ENCODE measurements around the gene ACAP2. TPM values are rescaled to one million over a fixed set of nuclear protein-coding genes. Genes with fewer than 3 reads are reported as not detected.
"Not testable (repeated sequence)": the region's sequence is repeated elsewhere in the genome, so short reads cannot be mapped to it uniquely, and the experiment has no call there.

The ACAP2 gene
- total RNA-seq, 1 experiment from 2014 or later: 57.9 TPM

DNA sequence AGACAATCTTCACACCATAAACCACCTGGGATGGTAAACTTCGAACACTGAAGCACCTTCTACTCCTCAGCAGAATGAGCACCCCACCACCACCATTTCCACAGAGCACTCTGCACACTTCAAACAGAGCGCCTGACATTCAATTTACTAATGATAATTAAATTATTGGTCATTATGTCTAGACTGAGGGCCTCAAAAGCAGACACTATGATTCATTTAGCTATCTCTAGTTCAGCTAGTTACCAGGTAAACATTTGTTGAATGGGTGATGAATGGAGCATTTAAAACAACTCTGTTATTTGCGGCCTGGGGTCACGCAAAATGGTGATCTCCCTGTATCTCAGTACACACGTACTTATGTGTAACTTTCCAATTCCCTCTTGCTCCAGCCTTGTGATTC is 40.9 kb downstream of the ACAP2 start:
- POLR2A ChIA-PET: no interaction called here
- CTCF ChIA-PET: no interaction called here
- ATAC-seq (no peak), DNase-seq (ENCODE audit: low read depth, low spot score) (no peak)
- peaks cover 3% of the 10 kb centered on the region; the same call in 1 of the 2 replicates for H3K4me1 ChIP-seq (ENCODE audit: control insufficient read depth, insufficient read depth, low read length)
- no peaks in the 10 kb centered on the region for H3K27me3 ChIP-seq (ENCODE audit: control insufficient read depth, insufficient read depth, low read length)
- H3K27ac ChIP-seq (ENCODE audit: low read length): no peak overlapping the region
- no TSS peak for BruUV-seq (replicated peaks)
- intact Hi-C loops (cut with micrococcal nuclease; ENCODE audit: unreplicated experiment): no loop called here
- no peak overlapping the region for H3K4me3 ChIP-seq (ENCODE audit: low read depth in 2 of 2, low read length in 2 of 2)
- no peaks in the 10 kb centered on the region for H3K9me3 ChIP-seq (ENCODE audit: control insufficient read depth, insufficient read depth, low read depth, low read length)
- no peaks in the 10 kb centered on the region for H3K36me3 ChIP-seq (ENCODE audit: control insufficient read depth, insufficient read depth, low read length)
- TF ChIP-seq, protein P1, sequence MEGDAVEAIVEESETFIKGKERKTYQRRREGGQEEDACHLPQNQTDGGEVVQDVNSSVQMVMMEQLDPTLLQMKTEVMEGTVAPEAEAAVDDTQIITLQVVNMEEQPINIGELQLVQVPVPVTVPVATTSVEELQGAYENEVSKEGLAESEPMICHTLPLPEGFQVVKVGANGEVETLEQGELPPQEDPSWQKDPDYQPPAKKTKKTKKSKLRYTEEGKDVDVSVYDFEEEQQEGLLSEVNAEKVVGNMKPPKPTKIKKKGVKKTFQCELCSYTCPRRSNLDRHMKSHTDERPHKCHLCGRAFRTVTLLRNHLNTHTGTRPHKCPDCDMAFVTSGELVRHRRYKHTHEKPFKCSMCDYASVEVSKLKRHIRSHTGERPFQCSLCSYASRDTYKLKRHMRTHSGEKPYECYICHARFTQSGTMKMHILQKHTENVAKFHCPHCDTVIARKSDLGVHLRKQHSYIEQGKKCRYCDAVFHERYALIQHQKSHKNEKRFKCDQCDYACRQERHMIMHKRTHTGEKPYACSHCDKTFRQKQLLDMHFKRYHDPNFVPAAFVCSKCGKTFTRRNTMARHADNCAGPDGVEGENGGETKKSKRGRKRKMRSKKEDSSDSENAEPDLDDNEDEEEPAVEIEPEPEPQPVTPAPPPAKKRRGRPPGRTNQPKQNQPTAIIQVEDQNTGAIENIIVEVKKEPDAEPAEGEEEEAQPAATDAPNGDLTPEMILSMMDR (IDR thresholded peaks at IDR 0.05): no peak
- TF ChIP-seq REST (IDR thresholded peaks at IDR 0.05; ENCODE audit: insufficient read depth in 1 of 2, low read depth in 2 of 2, low read length in 1 of 2) (no peak), SIN3A (IDR thresholded peaks at IDR 0.05; ENCODE audit: borderline replicate concordance, insufficient read depth, low read depth, low read length) (no peak), TCF7L2 (IDR thresholded peaks at IDR 0.05; ENCODE audit: low read depth, low read length) (no peak), POLR2AphosphoS5 (IDR thresholded peaks at IDR 0.05; ENCODE audit: low read depth, low read length) (no peak)
- in situ Hi-C loops (cut with HindIII; ENCODE audit: low pct_unique_long_range_greater_than_20kb, low sequenced_read_pairs): no loop called here

GRCh38 chr3:195398460-195398859 is 44.4 kb downstream of the ACAP2 start:
- in situ Hi-C loops (cut with HindIII; ENCODE audit: low pct_unique_long_range_greater_than_20kb, low sequenced_read_pairs); BruUV-seq (replicated peaks); H3K27me3 ChIP-seq (ENCODE audit: control insufficient read depth, insufficient read depth, low read length); H3K4me3 ChIP-seq (ENCODE audit: low read depth in 2 of 2, low read length in 2 of 2); H3K9me3 ChIP-seq (ENCODE audit: control insufficient read depth, insufficient read depth, low read depth, low read length); intact Hi-C loops (cut with micrococcal nuclease; ENCODE audit: unreplicated experiment); H3K27ac ChIP-seq (ENCODE audit: low read length); POLR2A ChIA-PET; H3K36me3 ChIP-seq (ENCODE audit: control insufficient read depth, insufficient read depth, low read length); DNase-seq (ENCODE audit: low read depth, low spot score); H3K4me1 ChIP-seq (ENCODE audit: control insufficient read depth, insufficient read depth, low read length); ATAC-seq; CTCF ChIA-PET: not testable (repeated sequence)

- Histone ChIP-seq H3K27ac (ENCODE audit: low read length) (no peak overlapping the region), H3K36me3 (ENCODE audit: control insufficient read depth, insufficient read depth, low read length) (no peaks in the 10 kb centered on the region), H3K9me3 (ENCODE audit: control insufficient read depth, insufficient read depth, low read depth, low read length) (no peaks in the 10 kb centered on the region), H3K27me3 (ENCODE audit: control insufficient read depth, insufficient read depth, low read length) (no peaks in the 10 kb centered on the region), H3K4me1 (ENCODE audit: control insufficient read depth, insufficient read depth, low read length) (peaks cover 1% of the 10 kb centered on the region; the same call in 1 of the 2 replicates), H3K4me3 (ENCODE audit: low read depth in 2 of 2, low read length in 2 of 2) (no peak overlapping the region)
- no TSS peak for BruUV-seq (replicated peaks)
- intact Hi-C loops (cut with micrococcal nuclease; ENCODE audit: unreplicated experiment): no loop called here
- DNase-seq (ENCODE audit: low read depth, low spot score): no peak
- no peak for TF ChIP-seq POLR2AphosphoS5 (IDR thresholded peaks at IDR 0.05; ENCODE audit: low read depth, low read length)
- TF ChIP-seq SIN3A (IDR thresholded peaks at IDR 0.05; ENCODE audit: borderline replicate concordance, insufficient read depth, low read depth, low read length): no peak
- TF ChIP-seq, protein P1 (IDR thresholded peaks at IDR 0.05): no peak
- TF ChIP-seq TCF7L2 (IDR thresholded peaks at IDR 0.05; ENCODE audit: low read depth, low read length): no peak
- TF ChIP-seq REST (IDR thresholded peaks at IDR 0.05; ENCODE audit: insufficient read depth in 1 of 2, low read depth in 2 of 2, low read length in 1 of 2): no peak
- POLR2A ChIA-PET: no interaction called here
- ATAC-seq: no peak
- in situ Hi-C loops (cut with HindIII; ENCODE audit: low pct_unique_long_range_greater_than_20kb, low sequenced_read_pairs): no loop called here
- CTCF ChIA-PET: no interaction called here
Measured at GRCh38 chr3:195397524-195397923, 45.3 kb downstream of the ACAP2 start.
